ENCODE measurements around the gene HOXC5.
"Not testable (repeated sequence)": the region's sequence is repeated elsewhere in the genome, so short reads cannot be mapped to it uniquely, and the experiment has no call there.

The HOXC5 gene

DNA sequence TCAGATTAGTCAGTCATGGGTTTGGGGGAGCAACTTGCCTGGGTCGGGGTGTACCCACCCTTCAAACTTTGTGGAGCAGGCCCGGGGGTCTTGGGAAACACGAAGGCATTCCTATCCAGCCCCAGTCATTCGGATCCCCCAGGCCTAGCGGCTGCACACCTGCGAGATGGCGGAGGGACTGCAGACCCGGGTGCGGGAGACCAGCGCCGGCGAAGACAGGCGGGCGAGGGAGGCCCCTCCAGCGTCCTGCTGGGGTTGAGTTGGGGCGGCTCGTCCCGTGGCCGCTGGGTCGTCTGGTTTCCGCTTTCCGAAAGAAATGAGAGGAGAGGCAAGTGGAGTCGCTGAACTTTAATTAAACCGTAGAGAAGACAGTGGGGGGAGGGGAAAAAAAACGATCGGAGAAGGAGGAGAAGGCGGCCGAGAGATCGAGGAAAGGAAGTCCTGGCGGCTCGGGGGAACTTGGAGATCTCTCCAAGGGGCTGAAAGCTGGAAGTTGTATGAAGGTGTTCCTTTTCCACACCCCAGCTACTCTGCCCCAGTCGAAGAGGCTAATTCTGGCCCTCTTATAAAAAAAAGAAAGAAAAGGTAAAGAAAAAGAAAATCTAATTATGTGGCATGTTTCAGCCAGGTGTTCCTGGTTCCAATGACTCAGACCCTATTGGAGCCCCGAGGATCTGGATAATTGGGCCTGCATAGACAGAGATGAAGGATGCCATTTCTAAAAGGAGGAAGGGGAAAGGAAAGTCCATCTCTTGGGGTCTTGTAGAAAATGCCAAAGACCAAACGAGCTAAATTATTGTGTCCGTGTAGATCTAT, 48.9 kb downstream of the HOXC5 start:
- H3K4me3 ChIP-seq (replicated peaks; ENCODE audit: low read depth, low read length); DNase-seq (ENCODE audit: low read depth): not testable (repeated sequence)

DNA sequence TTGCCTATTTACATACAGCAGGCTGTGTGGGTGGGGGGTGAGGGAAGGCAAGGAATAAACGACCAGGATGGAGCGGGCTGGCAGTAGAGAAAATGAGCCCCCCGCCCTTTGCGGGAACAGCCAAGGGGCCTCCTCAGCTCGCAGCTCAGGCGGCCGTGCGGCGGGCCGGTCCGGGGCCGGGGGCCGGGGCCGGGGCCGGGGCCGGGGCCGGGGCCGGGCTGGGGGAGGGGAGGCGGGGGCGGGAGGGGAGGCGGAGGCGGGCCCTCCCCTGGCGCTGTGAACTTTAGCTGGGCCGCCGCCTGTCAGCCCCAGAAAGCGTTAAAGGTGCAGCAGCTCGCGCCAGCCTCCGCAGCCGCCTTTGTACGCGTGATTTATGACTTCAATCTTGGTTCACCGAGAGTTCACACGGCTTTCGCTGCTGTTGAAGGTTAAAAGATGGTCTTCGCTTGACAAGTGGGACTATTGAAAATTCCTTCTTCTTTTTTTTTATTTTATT, 49.6 kb downstream of the HOXC5 start:
- DNase-seq (ENCODE audit: low read depth) = no peak
- no peak overlapping the region for H3K4me3 ChIP-seq (replicated peaks; ENCODE audit: low read depth, low read length)
- TF ChIP-seq, protein P1, sequence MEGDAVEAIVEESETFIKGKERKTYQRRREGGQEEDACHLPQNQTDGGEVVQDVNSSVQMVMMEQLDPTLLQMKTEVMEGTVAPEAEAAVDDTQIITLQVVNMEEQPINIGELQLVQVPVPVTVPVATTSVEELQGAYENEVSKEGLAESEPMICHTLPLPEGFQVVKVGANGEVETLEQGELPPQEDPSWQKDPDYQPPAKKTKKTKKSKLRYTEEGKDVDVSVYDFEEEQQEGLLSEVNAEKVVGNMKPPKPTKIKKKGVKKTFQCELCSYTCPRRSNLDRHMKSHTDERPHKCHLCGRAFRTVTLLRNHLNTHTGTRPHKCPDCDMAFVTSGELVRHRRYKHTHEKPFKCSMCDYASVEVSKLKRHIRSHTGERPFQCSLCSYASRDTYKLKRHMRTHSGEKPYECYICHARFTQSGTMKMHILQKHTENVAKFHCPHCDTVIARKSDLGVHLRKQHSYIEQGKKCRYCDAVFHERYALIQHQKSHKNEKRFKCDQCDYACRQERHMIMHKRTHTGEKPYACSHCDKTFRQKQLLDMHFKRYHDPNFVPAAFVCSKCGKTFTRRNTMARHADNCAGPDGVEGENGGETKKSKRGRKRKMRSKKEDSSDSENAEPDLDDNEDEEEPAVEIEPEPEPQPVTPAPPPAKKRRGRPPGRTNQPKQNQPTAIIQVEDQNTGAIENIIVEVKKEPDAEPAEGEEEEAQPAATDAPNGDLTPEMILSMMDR (IDR thresholded peaks at IDR 0.05; ENCODE audit: low read length, missing control alignments) = no peak

Measured in fibroblast of pulmonary artery (primary cell).